ENCODE measurements around the gene GAPDH. TPM values are rescaled to one million over a fixed set of nuclear protein-coding genes. Genes with fewer than 3 reads are reported as not detected.

GAPDH gene
- polyA plus RNA-seq, 4 donors = 1,941 to 2,047 (median 1,998) TPM

Other genes starting within 250 kb of the GAPDH start
- 1 to 10 TPM; 3.7 to 8.8 (median 4.9) TPM for gene PLEKHG6, start 223.8 kb upstream of the GAPDH start, polyA plus RNA-seq (ENCODE audit: insufficient read length in 4 of 4)
- 100 to 1,000 TPM in 2 of 4 donors, 10 to 100 TPM in 2; 77.4 to 104 (median 92.2) TPM for gene TNFRSF1A, start 192.4 kb upstream of the GAPDH start, polyA plus RNA-seq (ENCODE audit: insufficient read length in 4 of 4)
- 10 to 100 TPM; 69.0 to 87.4 (median 77.4) TPM for gene SCNN1A, start 159.0 kb upstream of the GAPDH start, polyA plus RNA-seq (ENCODE audit: insufficient read length in 4 of 4)
- gene LTBR, start 150.4 kb upstream of the GAPDH start, polyA plus RNA-seq (ENCODE audit: insufficient read length in 4 of 4) = 10 to 100 TPM; 59.3 to 80.2 (median 69.5) TPM
- gene CD27, start 89.6 kb upstream of the GAPDH start, polyA plus RNA-seq (ENCODE audit: insufficient read length in 4 of 4) = 1 to 10 TPM in 2 of 4 donors, under 1 TPM in 2; 0.56 to 2.5 (median 1.3) TPM
- gene TAPBPL, start 82.5 kb upstream of the GAPDH start, polyA plus RNA-seq (ENCODE audit: insufficient read length in 4 of 4) = 10 to 100 TPM; 15.5 to 25.6 (median 19.5) TPM
- gene VAMP1, start 63.8 kb upstream of the GAPDH start, polyA plus RNA-seq (ENCODE audit: insufficient read length in 4 of 4) = 10 to 100 TPM in 3 of 4 donors, 1 to 10 TPM in 1; 6.7 to 16.5 (median 10.4) TPM
- 100 to 1,000 TPM; 153 to 196 (median 177) TPM for gene MRPL51, start 41.3 kb upstream of the GAPDH start, polyA plus RNA-seq (ENCODE audit: insufficient read length in 4 of 4)
- gene NCAPD2, start 40.4 kb upstream of the GAPDH start, polyA plus RNA-seq (ENCODE audit: insufficient read length in 4 of 4) = 10 to 100 TPM; 48.2 to 73.2 (median 63.9) TPM
- gene IFFO1, start 21.5 kb downstream of the GAPDH start, polyA plus RNA-seq (ENCODE audit: insufficient read length in 4 of 4) = 10 to 100 TPM; 11.7 to 22.9 (median 15.9) TPM
- gene NOP2, start 33.8 kb downstream of the GAPDH start, polyA plus RNA-seq (ENCODE audit: insufficient read length in 4 of 4) = 10 to 100 TPM; 24.5 to 37.1 (median 28.7) TPM
- gene CHD4, start 72.9 kb downstream of the GAPDH start, polyA plus RNA-seq (ENCODE audit: insufficient read length in 4 of 4) = 100 to 1,000 TPM; 269 to 322 (median 294) TPM
- 1 to 10 TPM; 1.1 to 1.6 (median 1.4) TPM for gene LPAR5, start 101.4 kb downstream of the GAPDH start, polyA plus RNA-seq (ENCODE audit: insufficient read length in 4 of 4)
- gene ACRBP, start 112.9 kb downstream of the GAPDH start, polyA plus RNA-seq (ENCODE audit: insufficient read length in 4 of 4) = 1 to 10 TPM; 2.4 to 6.6 (median 5.0) TPM
- 100 to 1,000 TPM; 112 to 133 (median 122) TPM for gene ING4, start 128.6 kb downstream of the GAPDH start, polyA plus RNA-seq (ENCODE audit: insufficient read length in 4 of 4)
- gene ZNF384, start 154.9 kb downstream of the GAPDH start, polyA plus RNA-seq (ENCODE audit: insufficient read length in 4 of 4) = 100 to 1,000 TPM in 2 of 4 donors, 10 to 100 TPM in 2; 68.1 to 109 (median 90.5) TPM
- 10 to 100 TPM in 3 of 4 donors, 1 to 10 TPM in 1; 8.1 to 16.8 (median 13.5) TPM for gene PIANP, start 166.3 kb downstream of the GAPDH start, polyA plus RNA-seq (ENCODE audit: insufficient read length in 4 of 4)
- 10 to 100 TPM; 64.0 to 69.6 (median 68.9) TPM for gene COPS7A, start 189.5 kb downstream of the GAPDH start, polyA plus RNA-seq (ENCODE audit: insufficient read length in 4 of 4)
- 100 to 1,000 TPM; 189 to 246 (median 222) TPM for gene MLF2, start 218.6 kb downstream of the GAPDH start, polyA plus RNA-seq (ENCODE audit: insufficient read length in 4 of 4)
- gene PTMS, start 231.8 kb downstream of the GAPDH start, polyA plus RNA-seq (ENCODE audit: insufficient read length in 4 of 4) = 100 to 1,000 TPM; 529 to 841 (median 623) TPM
- 1 to 10 TPM; 1.1 to 2.6 (median 1.5) TPM for gene LAG3, start 238.0 kb downstream of the GAPDH start, polyA plus RNA-seq (ENCODE audit: insufficient read length in 4 of 4)